Measurements from ENCODE around the gene SIRPA. TPM values are rescaled to one million over a fixed set of nuclear protein-coding genes. Genes with fewer than 3 reads are reported as not detected.

SIRPA gene
- total and polyA plus RNA-seq, 5 donors from 2014 or later: not detected

DNA sequence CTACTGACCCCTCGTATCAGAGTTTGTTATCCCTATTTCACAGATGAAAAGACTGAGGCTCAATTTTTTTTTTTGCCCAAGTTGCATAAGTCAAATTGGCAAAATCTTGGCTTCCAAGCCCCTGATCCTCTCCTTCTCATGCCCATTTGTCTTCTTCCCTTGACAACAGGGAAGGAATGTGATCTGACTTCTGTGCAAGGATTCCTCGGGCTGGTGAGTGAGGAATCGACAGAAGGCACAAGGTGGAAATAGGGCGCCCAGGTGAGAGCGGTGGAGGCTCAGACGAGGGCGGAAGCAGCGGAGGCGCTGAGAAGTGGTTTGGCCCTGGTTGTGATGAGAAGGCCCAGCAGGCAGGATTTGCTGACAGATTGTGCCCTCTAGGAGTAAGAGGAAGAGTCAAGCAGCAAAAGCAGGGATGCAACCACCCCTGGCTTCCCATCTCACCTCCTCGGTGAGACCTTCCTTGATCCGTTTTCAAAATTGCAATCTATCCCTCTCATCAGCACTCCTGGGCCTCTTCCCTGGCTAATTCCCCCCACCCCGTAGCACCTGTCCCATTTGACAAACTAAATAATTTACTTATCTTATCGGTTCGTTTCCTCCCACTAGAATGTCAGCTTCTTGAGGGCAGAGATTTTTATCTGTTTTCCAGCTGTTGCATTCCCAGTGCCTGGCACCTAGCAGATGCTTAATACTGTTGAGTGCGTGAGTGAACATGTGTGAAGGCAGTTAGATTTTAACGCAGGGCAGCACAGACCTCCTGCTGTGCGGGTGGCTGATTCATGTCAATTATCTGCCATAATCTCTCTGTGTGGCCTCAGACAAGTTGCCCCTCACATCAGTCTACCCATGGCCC, 3.7 kb upstream of the SIRPA start:
- DNase-seq (no peak), ATAC-seq (ENCODE audit: low read depth in 2 of 2) (no peak)
- no peaks in the 10 kb centered on the region for H3K36me3 Mint-ChIP-seq
- Histone ChIP-seq H3K36me3 (ENCODE audit: control insufficient read depth, insufficient read depth, low read length) (no peaks in the 10 kb centered on the region), H3K27me3 (ENCODE audit: control insufficient read depth, insufficient read depth, low read length) (peaks cover 17% of the 10 kb centered on the region), H3K27ac (ENCODE audit: insufficient read depth, low read length, poor library complexity, severe bottlenecking) (no peak overlapping the region), H3K9me3 (ENCODE audit: control insufficient read depth in 2 of 2, low read length in 2 of 2) (no peaks in the 10 kb centered on the region), H3K4me3 (ENCODE audit: low read depth, low read length) (no peak overlapping the region), H3K4me1 (ENCODE audit: control insufficient read depth, insufficient read depth, low read length, poor library complexity, severe bottlenecking) (peaks cover 7% of the 10 kb centered on the region)
- peaks cover 60% of the 10 kb centered on the region for H3K27me3 Mint-ChIP-seq
- H3K4me3 Mint-ChIP-seq: peak overlapping the region in 1 of 4 donors; percentile 6
- peaks cover 0 to 2% (median 0%) of the 10 kb centered on the region in 4 donors for H3K4me1 Mint-ChIP-seq
- no peak overlapping the region for H3K27ac Mint-ChIP-seq
- peaks cover 0 to 3% (median 0%) of the 10 kb centered on the region in 7 donors for H3K9me3 Mint-ChIP-seq

DNA sequence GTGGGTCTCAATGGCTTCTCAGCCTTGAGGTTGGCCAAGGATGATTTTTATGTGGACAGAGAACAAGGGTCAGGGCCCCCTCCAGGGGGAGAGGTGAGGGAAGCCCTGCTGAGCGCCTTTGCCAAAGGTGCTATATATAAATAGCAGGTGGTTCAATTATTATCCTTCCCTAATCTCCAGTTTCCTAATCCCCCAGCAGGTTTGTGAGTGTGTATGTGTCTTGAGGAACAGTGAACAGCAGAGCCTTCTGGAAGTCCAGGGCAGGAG, 3.2 kb upstream of the SIRPA start:
- Histone ChIP-seq H3K36me3 (ENCODE audit: control insufficient read depth, insufficient read depth, low read length) (no peaks in the 10 kb centered on the region), H3K27me3 (ENCODE audit: control insufficient read depth, insufficient read depth, low read length) (peaks cover 19% of the 10 kb centered on the region), H3K27ac (ENCODE audit: insufficient read depth, low read length, poor library complexity, severe bottlenecking) (no peak overlapping the region), H3K9me3 (ENCODE audit: control insufficient read depth in 2 of 2, low read length in 2 of 2) (no peaks in the 10 kb centered on the region), H3K4me1 (ENCODE audit: control insufficient read depth, insufficient read depth, low read length, poor library complexity, severe bottlenecking) (peaks cover 7% of the 10 kb centered on the region), H3K4me3 (ENCODE audit: low read depth, low read length) (no peak overlapping the region)
- no peak for ATAC-seq (ENCODE audit: low read depth in 2 of 2)
- Mint-ChIP-seq H3K4me3 (no peak overlapping the region), H3K27me3 (peaks cover 65% of the 10 kb centered on the region), H3K36me3 (no peaks in the 10 kb centered on the region), H3K9me3 (peaks cover 0 to 3% (median 0%) of the 10 kb centered on the region in 7 donors), H3K4me1 (peaks cover 0 to 2% (median 0%) of the 10 kb centered on the region in 4 donors), H3K27ac (no peak overlapping the region)
- no peak for DNase-seq

DNA sequence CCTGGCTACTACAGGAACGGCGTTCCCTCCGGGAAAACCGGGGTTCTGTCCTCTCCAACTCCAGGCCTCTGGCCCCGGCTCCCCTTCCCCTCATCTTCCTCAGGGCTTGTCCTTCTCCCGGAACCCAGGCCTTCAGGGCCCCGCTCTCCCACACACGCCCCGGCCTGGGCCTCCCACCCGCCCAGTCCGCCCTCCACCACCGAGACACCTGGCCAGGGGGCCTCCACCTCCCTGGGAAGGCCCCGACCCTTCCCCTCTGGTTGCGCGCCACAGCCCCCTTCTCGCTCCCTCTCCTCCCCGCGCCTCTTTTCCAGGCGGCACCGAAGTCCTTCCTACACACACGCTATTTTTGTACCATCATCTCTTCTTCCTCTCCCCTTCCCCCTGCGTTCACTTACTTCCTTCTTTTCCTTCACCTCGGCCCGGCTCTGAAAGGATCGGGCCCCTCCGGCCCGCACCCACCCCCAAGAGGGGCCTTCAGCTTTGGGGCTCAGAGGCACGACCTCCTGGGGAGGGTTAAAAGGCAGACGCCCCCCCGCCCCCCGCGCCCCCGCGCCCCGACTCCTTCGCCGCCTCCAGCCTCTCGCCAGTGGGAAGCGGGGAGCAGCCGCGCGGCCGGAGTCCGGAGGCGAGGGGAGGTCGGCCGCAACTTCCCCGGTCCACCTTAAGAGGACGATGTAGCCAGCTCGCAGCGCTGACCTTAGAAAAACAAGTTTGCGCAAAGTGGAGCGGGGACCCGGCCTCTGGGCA, 1.3 kb upstream of the SIRPA start:
- no peaks in the 10 kb centered on the region for H3K9me3 ChIP-seq (ENCODE audit: control insufficient read depth in 2 of 2, low read length in 2 of 2)
- ATAC-seq (ENCODE audit: low read depth in 2 of 2) (no peak), DNase-seq (no peak)
- peaks cover 13% of the 10 kb centered on the region for H3K27me3 ChIP-seq (ENCODE audit: control insufficient read depth, insufficient read depth, low read length)
- Mint-ChIP-seq H3K27ac (no peak overlapping the region), H3K27me3 (peaks cover 69% of the 10 kb centered on the region), H3K36me3 (no peaks in the 10 kb centered on the region), H3K4me3 (peak overlapping the region in 2 of 4 donors; percentile 30 to 48), H3K4me1 (peaks cover 0 to 2% (median 0%) of the 10 kb centered on the region in 4 donors), H3K9me3 (no peaks in the 10 kb centered on the region)
- no peak overlapping the region for H3K27ac ChIP-seq (ENCODE audit: insufficient read depth, low read length, poor library complexity, severe bottlenecking)
- H3K4me1 ChIP-seq (ENCODE audit: control insufficient read depth, insufficient read depth, low read length, poor library complexity, severe bottlenecking): peaks cover 7% of the 10 kb centered on the region
- H3K36me3 ChIP-seq (ENCODE audit: control insufficient read depth, insufficient read depth, low read length): no peaks in the 10 kb centered on the region
- H3K4me3 ChIP-seq (ENCODE audit: low read depth, low read length): no peak overlapping the region

DNA sequence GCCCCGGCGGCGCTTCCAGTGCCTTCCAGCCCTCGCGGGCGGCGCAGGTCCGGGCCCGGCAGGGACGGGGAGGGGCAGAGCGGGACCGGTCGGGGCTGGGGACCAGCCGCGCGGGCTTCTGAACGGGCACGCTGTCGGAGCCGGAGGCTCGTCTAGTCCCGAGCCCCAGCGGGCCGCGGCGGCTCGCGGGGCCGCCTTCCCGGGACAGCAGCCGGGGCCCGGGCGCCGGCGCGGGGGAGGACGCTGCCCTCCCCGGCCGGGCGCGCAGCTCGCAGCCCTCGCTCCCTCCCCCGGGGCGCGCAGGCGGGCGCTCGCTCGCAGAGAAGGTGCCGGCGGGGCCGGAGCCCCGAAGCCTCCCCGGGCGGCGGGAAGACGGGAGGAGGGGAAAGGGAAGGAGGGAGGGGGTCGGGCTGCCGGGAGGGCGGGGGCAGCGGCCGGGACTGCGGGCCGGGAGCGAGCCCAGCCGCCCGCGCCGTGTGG, 696 bp upstream of the SIRPA start:
- H3K4me1 Mint-ChIP-seq: peaks cover 0 to 2% (median 0%) of the 10 kb centered on the region in 4 donors

DNA sequence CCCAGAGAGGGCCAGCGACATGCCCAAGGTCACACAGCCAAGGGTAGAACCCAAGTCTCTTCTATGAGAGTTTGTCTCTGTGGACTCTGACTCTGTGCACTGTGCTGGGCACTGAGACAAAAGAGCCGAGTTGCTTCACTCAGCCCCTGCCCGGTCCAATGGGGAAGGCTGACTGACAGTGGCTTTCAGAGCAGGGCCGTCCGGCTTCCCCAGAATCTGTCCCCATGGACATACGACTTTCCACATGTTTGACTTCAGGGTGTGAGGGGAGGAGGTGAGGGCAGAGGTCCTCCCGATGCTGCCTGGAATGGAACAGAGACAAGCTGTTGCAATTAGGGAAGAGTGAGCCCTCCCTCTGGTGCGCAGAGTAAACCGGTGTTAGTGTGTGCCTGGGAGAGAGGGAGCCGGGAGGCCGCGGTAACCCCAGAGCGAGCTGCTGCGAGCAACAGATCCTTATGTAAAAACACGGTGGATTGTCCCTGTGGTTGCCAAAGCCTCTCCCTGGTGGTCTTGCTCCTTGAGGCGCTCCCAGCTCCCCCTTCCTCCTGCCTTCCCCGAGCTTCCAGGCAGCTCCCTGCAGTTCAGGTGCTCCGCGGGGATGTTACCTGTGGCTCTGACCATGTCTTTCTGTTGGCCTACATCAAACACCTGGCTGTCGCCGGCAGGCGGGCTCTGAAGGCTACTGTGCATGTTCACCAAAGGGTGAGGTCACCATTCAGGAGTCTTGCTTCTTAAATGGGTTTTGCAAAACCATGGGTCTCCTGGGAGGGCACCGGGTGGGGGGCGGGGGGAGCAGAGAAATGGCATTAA, 672 bp downstream of the SIRPA start:
- no peak overlapping the region for H3K27ac Mint-ChIP-seq
- H3K4me3 Mint-ChIP-seq: peak overlapping the region in 2 of 4 donors; percentile 44 to 72
- no peak for ATAC-seq (ENCODE audit: low read depth in 2 of 2)
- Histone ChIP-seq H3K9me3 (ENCODE audit: control insufficient read depth in 2 of 2, low read length in 2 of 2) (no peaks in the 10 kb centered on the region), H3K27ac (ENCODE audit: insufficient read depth, low read length, poor library complexity, severe bottlenecking) (no peak overlapping the region), H3K4me3 (ENCODE audit: low read depth, low read length) (no peak overlapping the region), H3K36me3 (ENCODE audit: control insufficient read depth, insufficient read depth, low read length) (no peaks in the 10 kb centered on the region), H3K27me3 (ENCODE audit: control insufficient read depth, insufficient read depth, low read length) (peaks cover 13% of the 10 kb centered on the region), H3K4me1 (ENCODE audit: control insufficient read depth, insufficient read depth, low read length, poor library complexity, severe bottlenecking) (peaks cover 7% of the 10 kb centered on the region)
- no peaks in the 10 kb centered on the region for H3K9me3 Mint-ChIP-seq
- H3K27me3 Mint-ChIP-seq: peaks cover 74% of the 10 kb centered on the region
- no peak for DNase-seq
- H3K36me3 Mint-ChIP-seq: no peaks in the 10 kb centered on the region
- H3K4me1 Mint-ChIP-seq: peaks cover 0 to 2% (median 0%) of the 10 kb centered on the region in 4 donors

More for the DNA sequence above, 696 bp upstream of the SIRPA start:
- Mint-ChIP-seq H3K36me3 (no peaks in the 10 kb centered on the region), H3K27me3 (peaks cover 72% of the 10 kb centered on the region), H3K4me3 (no peak overlapping the region), H3K9me3 (no peaks in the 10 kb centered on the region), H3K27ac (no peak overlapping the region)
- Histone ChIP-seq H3K27me3 (ENCODE audit: control insufficient read depth, insufficient read depth, low read length) (peaks cover 13% of the 10 kb centered on the region), H3K36me3 (ENCODE audit: control insufficient read depth, insufficient read depth, low read length) (no peaks in the 10 kb centered on the region), H3K9me3 (ENCODE audit: control insufficient read depth in 2 of 2, low read length in 2 of 2) (no peaks in the 10 kb centered on the region), H3K27ac (ENCODE audit: insufficient read depth, low read length, poor library complexity, severe bottlenecking) (no peak overlapping the region), H3K4me1 (ENCODE audit: control insufficient read depth, insufficient read depth, low read length, poor library complexity, severe bottlenecking) (peaks cover 7% of the 10 kb centered on the region), H3K4me3 (ENCODE audit: low read depth, low read length) (no peak overlapping the region)
- no peak for DNase-seq
- ATAC-seq (ENCODE audit: low read depth in 2 of 2): peak in 1 of 2 donors; percentile 22

DNA sequence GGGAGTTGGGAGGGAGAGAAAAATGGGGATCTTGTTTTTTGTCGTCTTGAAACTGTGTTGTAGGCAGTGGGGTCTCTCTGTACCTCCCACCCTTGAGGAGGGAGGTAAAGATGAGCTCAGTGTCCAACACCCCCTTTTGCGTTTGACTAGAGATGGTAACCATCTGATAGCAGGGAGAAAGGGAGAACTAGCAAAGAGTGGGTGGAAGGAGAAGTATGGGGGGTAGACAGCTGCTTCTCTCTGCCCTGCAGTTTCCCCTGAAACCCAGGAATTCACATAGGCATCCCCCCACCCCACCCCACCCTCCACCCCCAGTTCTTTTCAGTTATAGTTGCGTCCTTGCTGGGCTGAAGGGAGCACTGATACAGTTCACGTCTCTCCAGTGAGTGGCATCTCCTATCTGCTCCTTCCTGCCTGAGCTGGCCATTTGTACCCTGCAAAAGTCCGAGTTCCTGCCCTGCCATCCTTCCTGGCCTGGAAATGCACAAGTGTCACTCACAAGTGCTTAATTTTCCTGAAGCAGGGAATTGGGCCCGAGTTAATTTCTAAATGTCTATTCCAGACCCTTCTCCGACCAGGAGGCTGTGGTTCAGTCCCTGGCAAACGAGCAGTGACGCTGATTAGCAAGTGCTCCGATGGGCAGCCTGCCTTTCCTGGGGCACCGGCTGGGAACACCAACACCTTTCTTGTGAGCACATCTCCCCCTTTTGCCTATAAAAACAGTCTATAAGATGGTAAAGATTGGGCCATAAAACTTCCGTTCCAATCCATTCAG, 1.5 kb downstream of the SIRPA start:
- peaks cover 13% of the 10 kb centered on the region for H3K27me3 ChIP-seq (ENCODE audit: control insufficient read depth, insufficient read depth, low read length)
- Mint-ChIP-seq H3K36me3 (no peaks in the 10 kb centered on the region), H3K27me3 (peaks cover 71% of the 10 kb centered on the region), H3K27ac (no peak overlapping the region), H3K9me3 (peaks cover 0 to 1% (median 0%) of the 10 kb centered on the region in 7 donors), H3K4me3 (peak overlapping the region in 2 of 4 donors; percentile 33 to 72), H3K4me1 (peaks cover 0 to 2% (median 0%) of the 10 kb centered on the region in 4 donors)
- H3K4me1 ChIP-seq (ENCODE audit: control insufficient read depth, insufficient read depth, low read length, poor library complexity, severe bottlenecking): peaks cover 7% of the 10 kb centered on the region
- DNase-seq (no peak), ATAC-seq (ENCODE audit: low read depth in 2 of 2) (no peak)
- H3K4me3 ChIP-seq (ENCODE audit: low read depth, low read length): no peak overlapping the region
- no peaks in the 10 kb centered on the region for H3K9me3 ChIP-seq (ENCODE audit: control insufficient read depth in 2 of 2, low read length in 2 of 2)
- H3K36me3 ChIP-seq (ENCODE audit: control insufficient read depth, insufficient read depth, low read length): no peaks in the 10 kb centered on the region
- no peak overlapping the region for H3K27ac ChIP-seq (ENCODE audit: insufficient read depth, low read length, poor library complexity, severe bottlenecking)

DNA sequence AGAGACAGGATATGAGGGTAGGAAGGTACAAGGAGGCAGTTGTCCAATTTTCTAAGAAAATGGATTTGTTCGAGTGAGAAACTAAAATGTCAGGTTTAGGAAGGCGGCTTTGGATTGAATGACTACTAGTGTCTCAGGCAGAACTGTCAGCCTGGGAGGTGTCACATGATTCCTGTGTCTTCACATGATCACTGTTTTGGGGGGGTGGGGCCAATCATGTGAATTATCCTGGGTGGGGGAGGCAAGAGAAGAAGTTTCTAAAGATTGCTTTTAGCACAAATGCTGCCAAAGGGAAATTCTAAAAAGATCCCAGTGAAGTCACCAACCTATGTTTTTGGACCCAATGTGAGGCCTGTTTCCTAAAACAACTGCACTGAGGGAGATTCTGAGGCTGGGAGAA, 2.3 kb downstream of the SIRPA start:
- Histone ChIP-seq H3K4me1 (ENCODE audit: control insufficient read depth, insufficient read depth, low read length, poor library complexity, severe bottlenecking) (peaks cover 7% of the 10 kb centered on the region), H3K27me3 (ENCODE audit: control insufficient read depth, insufficient read depth, low read length) (peaks cover 15% of the 10 kb centered on the region), H3K9me3 (ENCODE audit: control insufficient read depth in 2 of 2, low read length in 2 of 2) (no peaks in the 10 kb centered on the region), H3K27ac (ENCODE audit: insufficient read depth, low read length, poor library complexity, severe bottlenecking) (no peak overlapping the region), H3K4me3 (ENCODE audit: low read depth, low read length) (no peak overlapping the region), H3K36me3 (ENCODE audit: control insufficient read depth, insufficient read depth, low read length) (no peaks in the 10 kb centered on the region)
- Mint-ChIP-seq H3K27ac (peak overlapping the region in 1 of 3 donors; percentile 50), H3K9me3 (peaks cover 0 to 1% (median 0%) of the 10 kb centered on the region in 7 donors), H3K4me3 (no peak overlapping the region), H3K4me1 (peaks cover 0 to 2% (median 0%) of the 10 kb centered on the region in 4 donors), H3K36me3 (no peaks in the 10 kb centered on the region), H3K27me3 (peaks cover 68% of the 10 kb centered on the region)
- ATAC-seq (ENCODE audit: low read depth in 2 of 2) (no peak), DNase-seq (no peak)

Measured in CD4-positive, CD25-positive, alpha-beta regulatory T cell (primary cell).